ENCODE data around the gene SHMT1.
"Not testable (repeated sequence)": the region's sequence is repeated elsewhere in the genome, so short reads cannot be mapped to it uniquely, and the experiment has no call there.

SHMT1 gene

GRCh38 chr17:18380471-18381157 lies 17.3 kb upstream of the SHMT1 start:
- no peaks in the 10 kb centered on the region for H4K20me1 ChIP-seq (ENCODE audit: insufficient read depth, low read length, poor library complexity, severe bottlenecking)
- peaks cover 7% of the 10 kb centered on the region for H3K4me1 ChIP-seq (ENCODE audit: insufficient read depth, low read length, poor library complexity, severe bottlenecking)
- no peak overlapping the region for H3K4me3 ChIP-seq (ENCODE audit: low read length, poor library complexity, severe bottlenecking)
- H3F3A ChIP-seq (ENCODE audit: low read depth): no peaks in the 10 kb centered on the region
- no peak overlapping the region for H2AFZ ChIP-seq (ENCODE audit: low read length)
- TF ChIP-seq, protein P1, sequence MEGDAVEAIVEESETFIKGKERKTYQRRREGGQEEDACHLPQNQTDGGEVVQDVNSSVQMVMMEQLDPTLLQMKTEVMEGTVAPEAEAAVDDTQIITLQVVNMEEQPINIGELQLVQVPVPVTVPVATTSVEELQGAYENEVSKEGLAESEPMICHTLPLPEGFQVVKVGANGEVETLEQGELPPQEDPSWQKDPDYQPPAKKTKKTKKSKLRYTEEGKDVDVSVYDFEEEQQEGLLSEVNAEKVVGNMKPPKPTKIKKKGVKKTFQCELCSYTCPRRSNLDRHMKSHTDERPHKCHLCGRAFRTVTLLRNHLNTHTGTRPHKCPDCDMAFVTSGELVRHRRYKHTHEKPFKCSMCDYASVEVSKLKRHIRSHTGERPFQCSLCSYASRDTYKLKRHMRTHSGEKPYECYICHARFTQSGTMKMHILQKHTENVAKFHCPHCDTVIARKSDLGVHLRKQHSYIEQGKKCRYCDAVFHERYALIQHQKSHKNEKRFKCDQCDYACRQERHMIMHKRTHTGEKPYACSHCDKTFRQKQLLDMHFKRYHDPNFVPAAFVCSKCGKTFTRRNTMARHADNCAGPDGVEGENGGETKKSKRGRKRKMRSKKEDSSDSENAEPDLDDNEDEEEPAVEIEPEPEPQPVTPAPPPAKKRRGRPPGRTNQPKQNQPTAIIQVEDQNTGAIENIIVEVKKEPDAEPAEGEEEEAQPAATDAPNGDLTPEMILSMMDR (conservative IDR thresholded peaks at IDR 0.05; ENCODE audit: low read length): no peak
- TF ChIP-seq EZH2phosphoT487 (IDR thresholded peaks at IDR 0.05; ENCODE audit: borderline replicate concordance): no peak
- no peaks in the 10 kb centered on the region for H3K27me3 ChIP-seq (ENCODE audit: insufficient read depth, low read length, poor library complexity, severe bottlenecking)
- no peaks in the 10 kb centered on the region for H3K79me2 ChIP-seq (ENCODE audit: insufficient read depth, low read length)
- H3K4me2 ChIP-seq (ENCODE audit: low read depth, low read length, poor library complexity, severe bottlenecking): no peak overlapping the region
- H3K9me3 ChIP-seq (ENCODE audit: insufficient read depth, low read depth, low read length): no peaks in the 10 kb centered on the region
- H3K9ac ChIP-seq (ENCODE audit: low read depth, low read length, poor library complexity, severe bottlenecking): no peak overlapping the region
- no peaks in the 10 kb centered on the region for H3K36me3 ChIP-seq (ENCODE audit: insufficient read depth, low read length)
- H3K9me2 ChIP-seq (replicated peaks; ENCODE audit: low read depth, low read length): no peaks in the 10 kb centered on the region

GRCh38 chr17:18379246-18380146 lies 16.1 kb upstream of the SHMT1 start:
- no peak overlapping the region for H2AFZ ChIP-seq (ENCODE audit: low read length)
- no peak for TF ChIP-seq EZH2phosphoT487 (IDR thresholded peaks at IDR 0.05; ENCODE audit: borderline replicate concordance)
- TF ChIP-seq, protein P1 (conservative IDR thresholded peaks at IDR 0.05; ENCODE audit: low read length): no peak
- no peaks in the 10 kb centered on the region for H3F3A ChIP-seq (ENCODE audit: low read depth)
- no peak overlapping the region for H3K4me2 ChIP-seq (ENCODE audit: low read depth, low read length, poor library complexity, severe bottlenecking)
- no peaks in the 10 kb centered on the region for H4K20me1 ChIP-seq (ENCODE audit: insufficient read depth, low read length, poor library complexity, severe bottlenecking)
- no peaks in the 10 kb centered on the region for H3K9me2 ChIP-seq (replicated peaks; ENCODE audit: low read depth, low read length)
- no peak overlapping the region for H3K9ac ChIP-seq (ENCODE audit: low read depth, low read length, poor library complexity, severe bottlenecking)
- no peaks in the 10 kb centered on the region; the same call in 1 of the 2 replicates for H3K9me3 ChIP-seq (ENCODE audit: insufficient read depth, low read depth, low read length)
- peaks cover 7% of the 10 kb centered on the region for H3K4me1 ChIP-seq (ENCODE audit: insufficient read depth, low read length, poor library complexity, severe bottlenecking)
- no peak overlapping the region for H3K4me3 ChIP-seq (ENCODE audit: low read length, poor library complexity, severe bottlenecking)
- H3K27me3 ChIP-seq (ENCODE audit: insufficient read depth, low read length, poor library complexity, severe bottlenecking): no peaks in the 10 kb centered on the region
- no peaks in the 10 kb centered on the region for H3K79me2 ChIP-seq (ENCODE audit: insufficient read depth, low read length)
- no peaks in the 10 kb centered on the region for H3K36me3 ChIP-seq (ENCODE audit: insufficient read depth, low read length)

DNA sequence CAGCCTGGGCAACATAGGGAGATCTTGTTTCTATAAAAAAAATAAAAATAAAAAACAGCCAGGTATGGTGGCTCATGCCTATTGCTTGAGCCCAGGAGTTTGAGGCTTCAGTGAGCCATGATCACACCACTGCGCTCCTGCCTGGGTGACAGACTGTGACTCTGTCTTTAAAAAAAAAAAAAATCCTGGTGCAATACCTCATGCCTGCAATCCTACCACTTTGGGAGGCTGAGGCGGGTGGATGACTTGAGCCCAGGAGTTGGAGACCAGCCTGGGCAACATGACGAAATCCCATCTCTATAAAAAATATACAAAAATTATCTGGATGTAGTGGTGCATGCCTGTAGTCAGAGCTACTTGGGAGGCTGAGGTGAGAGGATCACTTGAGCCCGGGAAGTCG lies 15.3 kb upstream of the SHMT1 start:
- H3K9me3 ChIP-seq (ENCODE audit: insufficient read depth, low read depth, low read length); H3K4me3 ChIP-seq (ENCODE audit: low read length, poor library complexity, severe bottlenecking); H3K4me2 ChIP-seq (ENCODE audit: low read depth, low read length, poor library complexity, severe bottlenecking); H3K9me2 ChIP-seq (replicated peaks; ENCODE audit: low read depth, low read length); H3F3A ChIP-seq (ENCODE audit: low read depth); H3K79me2 ChIP-seq (ENCODE audit: insufficient read depth, low read length); H2AFZ ChIP-seq (ENCODE audit: low read length); H3K9ac ChIP-seq (ENCODE audit: low read depth, low read length, poor library complexity, severe bottlenecking); H3K27me3 ChIP-seq (ENCODE audit: insufficient read depth, low read length, poor library complexity, severe bottlenecking); H3K36me3 ChIP-seq (ENCODE audit: insufficient read depth, low read length); H3K4me1 ChIP-seq (ENCODE audit: insufficient read depth, low read length, poor library complexity, severe bottlenecking); H4K20me1 ChIP-seq (ENCODE audit: insufficient read depth, low read length, poor library complexity, severe bottlenecking): not testable (repeated sequence)
